HCT116 (cell line): Measurements from ENCODE around the gene RUFY2. TPM values are rescaled to one million over a fixed set of nuclear protein-coding genes. Genes with fewer than 3 reads are reported as not detected.

ENCODE experiments used
- ATAC-seq: fragments of 200-7000 bp; cut with Tn5 transposase; 2 replicates; pipeline ENCODE4 v1.9.1; 2020; ENCODE audit warnings: mild to moderate bottlenecking, moderate library complexity
- BruUV-seq: library from RNA; stranded (reverse); fragments of 400-500 nt; replicated peaks from 2 replicates; lab custom pipeline; 2021; lab: Mats Ljungman, UMichigan
- CTCF ChIA-PET: fragments of 300-600 bp; sonication (Branson Sonifier 250); formaldehyde crosslinking; loops from one replicate; lab custom pipeline; 2021; ENCODE audit warnings: antibody characterized with exemption; lab: Charles Lee
- POLR2A ChIA-PET: fragments of 300-600, 350-600 bp; sonication (Branson Sonifier 250); formaldehyde crosslinking; loops from one replicate; lab custom pipeline; 2021; ENCODE audit warnings: antibody characterized with exemption; lab: Charles Lee
- RAD21 ChIA-PET, 2 experiments: fragments of 300-600 bp; sonication (Branson Sonifier 250); formaldehyde crosslinking; loops; one replicate each; lab custom pipeline; 2023; ENCODE audit warnings: low total read pairs in 2 of 2; ENCODE audit not compliant: uncharacterized antibody in 2 of 2, unreplicated experiment in 2 of 2, low non-redundant PET in 1 of 2; lab: Charles Lee
- DNase-seq: peaks from one replicate; pipeline ENCODE4 v3.0.0-alpha.2; 2010; ENCODE audit warnings: low read depth, low spot score
- H2AFZ ChIP-seq: fragments of 200-600 bp; shearing (Covaris generic), sonication (generic); 2 replicates; pipeline ENCODE4 v1.6.1; 2017; ENCODE audit warnings: low read depth, mixed run types, mixed read lengths, antibody characterized with exemption, low read length; ENCODE audit not compliant: poor library complexity, severe bottlenecking
- H3K27ac ChIP-seq: 2 replicates; pipeline ENCODE4 v1.5.1; 2012; ENCODE audit warnings: low read depth, low read length
- H3K27me3 ChIP-seq: fragments of 200-600 bp; sonication (generic); 2 replicates; pipeline ENCODE4 v1.6.1; 2016; ENCODE audit warnings: mixed run types, low read length, mixed read lengths; ENCODE audit not compliant: insufficient read depth
- H3K36me3 ChIP-seq, 2 experiments: fragments of 200-500 bp in 1 of 2; fragments of 200-600 bp in 1 of 2; sonication (Bioruptor generic) in 1 of 2; sonication (generic) in 1 of 2; 2 replicates each; pipeline versions ENCODE4 v1.5.1 to v1.6.1; 2014 to 2016; ENCODE audit warnings: low read length in 2 of 2, inconsistent platforms in 1 of 2, mixed read lengths in 1 of 2, mixed run types in 1 of 2; ENCODE audit not compliant: insufficient read depth in 2 of 2, control insufficient read depth in 1 of 2
- H3K4me1 ChIP-seq, 2 experiments: fragments of 200-600 bp in 1 of 2; sonication (generic) in 1 of 2; 2 replicates each; pipeline versions ENCODE4 v1.5.1 to v1.6.1; 2012 to 2017; ENCODE audit warnings: low read length in 2 of 2, inconsistent platforms in 1 of 2, mild to moderate bottlenecking in 1 of 2, mixed read lengths in 1 of 2, mixed run types in 1 of 2, moderate library complexity in 1 of 2; ENCODE audit not compliant: insufficient read depth in 2 of 2, control insufficient read depth in 1 of 2
- H3K4me2 ChIP-seq: fragments of 200-600 bp; sonication (generic); 2 replicates; pipeline ENCODE4 v1.6.1; 2017; ENCODE audit warnings: mixed run types, low read length, mixed read lengths
- H3K4me3 ChIP-seq, 2 experiments: fragments of 200-600 bp in 1 of 2; sonication (generic) in 1 of 2; replicated peaks in 1 of 2; 2 replicates each; pipeline ENCODE4 v1.5.1; 2011 to 2016; ENCODE audit warnings: low read length in 2 of 2, control low read depth in 1 of 2, low read depth in 1 of 2, mild to moderate bottlenecking in 1 of 2, mixed read lengths in 1 of 2, mixed run types in 1 of 2
- H3K79me2 ChIP-seq: fragments of 200-600 bp; sonication (generic); 2 replicates; pipeline ENCODE4 v1.6.1; 2017; ENCODE audit warnings: mild to moderate bottlenecking, mixed run types, low read length, moderate library complexity, mixed read lengths; ENCODE audit not compliant: insufficient read depth
- H3K9ac ChIP-seq: fragments of 200-600 bp; sonication (generic); 2 replicates; pipeline ENCODE4 v1.6.1; 2016; ENCODE audit warnings: low read length, mixed read lengths
- H3K9me2 ChIP-seq: fragments of 200-600 bp; sonication (generic), shearing (Covaris generic); 2 replicates; pipeline ENCODE4 v1.6.1; 2017; ENCODE audit warnings: mixed run types, mild to moderate bottlenecking, moderate library complexity; ENCODE audit not compliant: insufficient read depth
- H3K9me3 ChIP-seq, 2 experiments: fragments of 200-500 bp in 1 of 2; fragments of 200-600 bp in 1 of 2; sonication (Bioruptor generic) in 1 of 2; sonication (generic) in 1 of 2; 2 replicates each; pipeline ENCODE4 v1.6.1; 2014 to 2017; ENCODE audit warnings: low read length in 2 of 2, mixed read lengths in 2 of 2, inconsistent platforms in 1 of 2, low read depth in 1 of 2, mild to moderate bottlenecking in 1 of 2, mixed run types in 1 of 2, moderate library complexity in 1 of 2; ENCODE audit not compliant: control insufficient read depth in 1 of 2, insufficient read depth in 1 of 2
- H4K20me1 ChIP-seq: fragments of 200-600 bp; sonication (generic), shearing (Covaris generic); 2 replicates; pipeline ENCODE4 v1.6.1; 2017; ENCODE audit warnings: mixed run types, mild to moderate bottlenecking, moderate library complexity; ENCODE audit not compliant: insufficient read depth
- EGR1 ChIP-seq: IDR thresholded peaks from 2 replicates; pipeline ENCODE4 v1.6.1; 2012; ENCODE audit warnings: low read depth
- ELF1 ChIP-seq: IDR thresholded peaks from 2 replicates; pipeline ENCODE4 v1.6.1; 2012; ENCODE audit warnings: low read depth, borderline replicate concordance
- EZH2 ChIP-seq: fragments of 200-600 bp; sonication (generic); IDR thresholded peaks from 2 replicates; pipeline ENCODE4 v1.6.1; 2017; ENCODE audit warnings: antibody characterized with exemption, mixed run types
- EZH2phosphoT487 ChIP-seq: fragments of 200-600 bp; IDR thresholded peaks from 2 replicates; pipeline ENCODE4 v1.6.1; 2018; ENCODE audit warnings: antibody characterized with exemption, borderline replicate concordance
- FOSL1 ChIP-seq: IDR thresholded peaks from 2 replicates; pipeline ENCODE4 v1.6.1; 2012; ENCODE audit warnings: low read depth
- JUND ChIP-seq: IDR thresholded peaks from 2 replicates; pipeline ENCODE4 v1.6.1; 2012
- POLR2AphosphoS5 ChIP-seq: IDR thresholded peaks from 2 replicates; pipeline ENCODE4 v1.6.1; 2011; ENCODE audit warnings: mild to moderate bottlenecking, low read depth, low read length, moderate library complexity
- RAD21 ChIP-seq: IDR thresholded peaks from 2 replicates; pipeline ENCODE4 v1.6.1; 2012; ENCODE audit warnings: low read depth, mild to moderate bottlenecking
- SRF ChIP-seq: IDR thresholded peaks from 2 replicates; pipeline ENCODE4 v1.6.1; 2012; ENCODE audit warnings: low read depth
- intact Hi-C: fragments of 100-400 bp; cut with micrococcal nuclease; formaldehyde crosslinking; loops from 2 replicates; pipeline ENCODE4 v1.10.0; 2022
- total RNA-seq: library from RNA; stranded (reverse); gene quantifications from one replicate; pipeline ENCODE4 v1.2.1, GENCODE V29; 2021; ENCODE audit not compliant: unreplicated experiment
- TF ChIP-seq, protein P1 (sequence below): IDR thresholded peaks from 2 replicates; pipeline ENCODE4 v1.6.1; 2012
- TF ChIP-seq, protein P2 (sequence below), 3 experiments: fragments of 200-600 bp in 1 of 3; sonication (generic) in 1 of 3; IDR thresholded peaks in 2 of 3; conservative IDR thresholded peaks in 1 of 3; 2 replicates each; pipeline ENCODE4 v1.5.1; 2012 to 2017; ENCODE audit warnings: low read depth in 2 of 3, low read length in 2 of 3, antibody characterized with exemption in 1 of 3, borderline replicate concordance in 1 of 3, control low read depth in 1 of 3, mild to moderate bottlenecking in 1 of 3, mixed read lengths in 1 of 3, mixed run types in 1 of 3, moderate library complexity in 1 of 3; ENCODE audit not compliant: insufficient read depth in 1 of 3

Gene RUFY2
- total RNA-seq, 1 experiment from 2014 or later, result 13.0 TPM

DNA sequence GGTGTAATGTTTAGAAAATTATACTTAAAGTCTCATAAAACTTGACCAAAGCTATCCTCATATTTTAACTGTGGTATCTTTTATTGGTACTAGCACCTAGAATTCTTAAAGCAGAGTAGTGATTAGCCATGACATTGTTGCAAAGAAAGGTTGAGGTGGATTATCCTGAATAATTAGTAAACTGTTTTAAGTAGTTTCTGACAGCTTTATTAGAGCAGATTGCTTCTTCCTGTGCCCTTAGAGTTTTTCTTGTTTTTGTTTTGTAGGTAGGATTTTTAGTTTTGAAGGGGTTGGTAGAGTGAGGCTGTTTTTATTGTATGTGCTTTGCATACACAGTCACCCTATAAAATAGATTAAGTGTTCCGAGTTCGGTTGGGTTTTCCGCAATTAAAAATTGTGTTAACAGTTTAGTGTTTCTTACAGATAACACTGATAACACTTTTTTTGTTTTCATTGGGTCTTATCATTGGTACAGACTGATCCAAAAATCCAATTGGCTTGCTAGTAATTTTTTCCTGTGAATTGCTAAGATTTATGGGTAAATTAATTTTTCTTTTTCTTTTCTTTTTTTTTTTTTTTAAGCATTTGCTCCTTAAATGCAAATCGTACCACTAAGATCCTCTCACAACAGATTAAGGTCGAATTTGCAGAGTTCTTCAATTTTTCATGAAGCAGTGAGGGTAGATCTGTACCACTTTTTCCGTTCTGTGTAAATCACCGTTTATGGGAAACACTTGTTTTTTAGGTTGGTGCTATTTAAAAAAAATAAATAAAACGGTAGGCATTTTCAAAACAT is 72.2 kb downstream of the RUFY2 start:
- Histone ChIP-seq H3K9me2 (no peaks in the 10 kb centered on the region), H3K9me3 (no peaks in the 10 kb centered on the region), H3K4me3 (no peak overlapping the region), H3K4me1 (peaks cover 25% of the 10 kb centered on the region in 2 experiments), H3K4me2 (peak overlapping the region; percentile 94; the same call in 1 of the 2 replicates), H3K79me2 (peaks cover 80% of the 10 kb centered on the region), H3K9ac (no peak overlapping the region), H3K27me3 (no peaks in the 10 kb centered on the region), H3K27ac (no peak overlapping the region), H2AFZ (no peak overlapping the region), H4K20me1 (peaks cover 61% of the 10 kb centered on the region; the same call in 1 of the 2 replicates), H3K36me3 (peaks cover 23 to 35% of the 10 kb centered on the region in 2 experiments)
- ATAC-seq, result no peak
- CTCF ChIA-PET, result no interaction called here
- intact Hi-C loops, result loop anchor here (10.0 kb wide), 1 partner anchor 480 kb away; no protein-coding TSS in a partner anchor
- TF ChIP-seq, protein P1, sequence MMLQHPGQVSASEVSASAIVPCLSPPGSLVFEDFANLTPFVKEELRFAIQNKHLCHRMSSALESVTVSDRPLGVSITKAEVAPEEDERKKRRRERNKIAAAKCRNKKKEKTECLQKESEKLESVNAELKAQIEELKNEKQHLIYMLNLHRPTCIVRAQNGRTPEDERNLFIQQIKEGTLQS, result no peak
- TF ChIP-seq, protein P2, sequence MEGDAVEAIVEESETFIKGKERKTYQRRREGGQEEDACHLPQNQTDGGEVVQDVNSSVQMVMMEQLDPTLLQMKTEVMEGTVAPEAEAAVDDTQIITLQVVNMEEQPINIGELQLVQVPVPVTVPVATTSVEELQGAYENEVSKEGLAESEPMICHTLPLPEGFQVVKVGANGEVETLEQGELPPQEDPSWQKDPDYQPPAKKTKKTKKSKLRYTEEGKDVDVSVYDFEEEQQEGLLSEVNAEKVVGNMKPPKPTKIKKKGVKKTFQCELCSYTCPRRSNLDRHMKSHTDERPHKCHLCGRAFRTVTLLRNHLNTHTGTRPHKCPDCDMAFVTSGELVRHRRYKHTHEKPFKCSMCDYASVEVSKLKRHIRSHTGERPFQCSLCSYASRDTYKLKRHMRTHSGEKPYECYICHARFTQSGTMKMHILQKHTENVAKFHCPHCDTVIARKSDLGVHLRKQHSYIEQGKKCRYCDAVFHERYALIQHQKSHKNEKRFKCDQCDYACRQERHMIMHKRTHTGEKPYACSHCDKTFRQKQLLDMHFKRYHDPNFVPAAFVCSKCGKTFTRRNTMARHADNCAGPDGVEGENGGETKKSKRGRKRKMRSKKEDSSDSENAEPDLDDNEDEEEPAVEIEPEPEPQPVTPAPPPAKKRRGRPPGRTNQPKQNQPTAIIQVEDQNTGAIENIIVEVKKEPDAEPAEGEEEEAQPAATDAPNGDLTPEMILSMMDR (IDR thresholded peaks at IDR 0.05 in 2 of 3, conservative IDR thresholded peaks at IDR 0.05 in 1 of 3; ENCODE audit: borderline replicate concordance in 1 of 3, insufficient read depth in 1 of 3, low read depth in 2 of 3, low read length in 2 of 3), result no peak
- TF ChIP-seq EZH2phosphoT487 (no peak), EZH2 (no peak), EGR1 (no peak), JUND (no peak), POLR2AphosphoS5 (no peak), SRF (no peak), FOSL1 (no peak), RAD21 (no peak), ELF1 (no peak)
- no peak for DNase-seq
- no TSS peak for BruUV-seq
- RAD21 ChIA-PET, result no interaction called here
- POLR2A ChIA-PET, result no interaction called here
